ENCODE measurements around the gene GNL2.

- TF ChIP-seq CTCF (IDR thresholded peaks at IDR 0.05; ENCODE audit: low read depth, low read length, poor library complexity, severe bottlenecking) (no peak), EZH2phosphoT487 (IDR thresholded peaks at IDR 0.05; ENCODE audit: borderline replicate concordance, low read length) (no peak)
Observed at GRCh38 chr1:37588939-37589338, 6.8 kb downstream of the GNL2 start.

Data from DOHH2 (cell line).